Epithelial cell of alveolus of lung (primary cell): ENCODE measurements around the gene EXOC3L2. TPM values are rescaled to one million over a fixed set of nuclear protein-coding genes. Genes with fewer than 3 reads are reported as not detected.

ENCODE experiments used
- total RNA-seq: library from RNA; depleted of rRNA; stranded (reverse); fragments of >200 nt; gene quantifications from 2 replicates; pipeline ENCODE4 v1.2.1, GENCODE V29; 2015

EXOC3L2 gene
- 0.24 TPM in 1 of 2 replicates, not detected in the other for total RNA-seq

DNA sequence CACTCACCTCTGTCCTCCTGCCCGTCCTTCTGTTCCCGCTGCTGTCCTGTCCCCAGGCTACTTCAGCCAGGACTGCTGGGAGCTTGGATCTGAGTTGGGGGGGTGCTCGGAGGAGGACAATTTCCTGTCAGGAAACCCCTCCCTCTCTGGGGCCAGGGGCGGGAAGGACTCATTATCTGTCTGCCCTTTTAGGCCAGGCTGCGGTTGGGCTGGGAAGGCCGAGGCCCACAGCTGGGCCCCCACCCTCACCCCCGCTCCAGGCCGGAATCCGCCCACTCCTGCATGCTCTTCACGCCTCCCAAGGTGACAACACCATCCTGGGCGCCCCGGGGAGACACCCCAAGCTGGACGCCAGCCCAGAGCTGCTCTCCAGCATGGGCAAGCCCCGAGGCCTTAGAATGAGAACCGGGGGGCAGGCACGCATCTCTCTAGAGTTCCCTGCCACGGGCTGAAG, at the start of gene EXOC3L2:
TSS of gene EXOC3L2 (minus strand) at position 74 of the 454 bp plus-strand sequence. CDS start 6,362 bp downstream, outside the sequence.

DNA sequence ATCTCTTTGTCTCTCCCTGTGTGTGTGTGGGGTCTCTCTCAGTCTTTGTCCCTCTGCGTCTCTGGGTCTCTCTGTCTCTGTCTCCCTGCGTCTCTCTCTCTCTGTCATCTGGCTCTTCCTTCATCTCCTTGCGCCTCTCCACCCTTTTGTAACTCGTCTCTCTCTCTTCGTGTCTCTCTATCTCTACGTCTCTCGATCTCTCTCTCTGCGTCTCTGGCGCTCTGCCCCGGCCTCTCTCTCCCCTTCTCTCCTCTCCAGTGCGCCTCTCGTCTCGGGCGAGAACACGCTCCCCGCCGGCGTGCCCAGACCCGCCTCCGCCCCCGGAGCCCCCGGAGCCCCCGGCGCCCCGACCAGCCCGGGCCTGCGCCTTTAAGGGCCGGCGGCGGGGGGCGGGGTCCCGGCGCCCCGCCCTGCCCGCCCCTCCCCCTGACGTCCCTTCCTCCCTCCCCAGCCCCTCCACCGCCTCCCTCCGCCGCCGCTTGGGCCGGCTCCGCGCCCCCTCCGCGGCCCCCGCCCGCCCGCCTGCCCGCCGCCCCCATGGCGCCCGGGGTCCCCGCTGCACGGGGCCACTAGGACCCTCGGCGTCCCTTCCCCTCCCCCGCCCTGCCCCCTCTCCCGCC, 5.7 kb upstream of the EXOC3L2 start, which contains the start of gene MARK4:
TSS of gene MARK4 (plus strand) at position 440 of the 620 bp plus-strand sequence. CDS start 318 bp downstream, outside the sequence.

DNA sequence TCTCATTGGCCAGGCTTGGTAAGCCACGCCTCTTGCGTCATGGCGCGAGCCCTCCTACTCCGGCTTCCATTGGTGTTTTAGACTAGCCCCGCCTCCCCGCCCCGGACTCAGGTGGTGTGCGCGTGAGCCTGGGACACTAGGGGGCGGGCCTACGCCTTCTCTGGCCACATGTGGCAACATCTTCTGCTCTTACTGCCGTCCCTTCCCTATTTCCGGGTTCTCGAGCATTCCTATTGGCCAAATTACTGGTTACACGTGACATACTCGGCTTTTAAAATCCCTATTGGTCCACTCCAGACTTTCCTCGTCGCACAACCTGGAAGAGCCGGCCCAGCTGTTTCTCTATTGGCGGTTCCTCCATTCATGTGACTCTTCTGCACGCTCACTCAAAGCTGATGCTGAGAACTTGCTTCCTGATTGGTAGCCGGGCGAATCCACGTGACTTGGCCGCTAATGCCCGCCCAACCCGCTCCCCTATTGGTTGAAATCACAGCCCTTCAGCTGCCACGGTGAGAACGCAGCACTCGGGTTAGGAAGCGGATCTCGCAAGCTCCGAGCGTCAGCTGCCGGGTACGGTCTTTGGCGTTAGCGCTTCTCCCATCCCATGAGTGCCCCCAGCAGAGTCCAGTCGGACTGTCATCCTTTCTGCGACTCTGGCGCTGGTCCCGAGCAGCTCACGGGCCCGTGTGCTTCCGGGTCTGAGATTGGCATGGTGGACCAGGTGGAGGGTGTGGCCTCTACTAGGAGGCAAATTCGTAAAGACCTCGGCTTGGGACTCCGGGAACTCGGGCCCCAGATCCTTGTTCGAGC, 66.7 kb downstream of the EXOC3L2 start, which contains the start of gene BLOC1S3:
TSS of gene BLOC1S3 (plus strand) at position 523 of the 810 bp plus-strand sequence. CDS start 513 bp downstream, outside the sequence.

DNA sequence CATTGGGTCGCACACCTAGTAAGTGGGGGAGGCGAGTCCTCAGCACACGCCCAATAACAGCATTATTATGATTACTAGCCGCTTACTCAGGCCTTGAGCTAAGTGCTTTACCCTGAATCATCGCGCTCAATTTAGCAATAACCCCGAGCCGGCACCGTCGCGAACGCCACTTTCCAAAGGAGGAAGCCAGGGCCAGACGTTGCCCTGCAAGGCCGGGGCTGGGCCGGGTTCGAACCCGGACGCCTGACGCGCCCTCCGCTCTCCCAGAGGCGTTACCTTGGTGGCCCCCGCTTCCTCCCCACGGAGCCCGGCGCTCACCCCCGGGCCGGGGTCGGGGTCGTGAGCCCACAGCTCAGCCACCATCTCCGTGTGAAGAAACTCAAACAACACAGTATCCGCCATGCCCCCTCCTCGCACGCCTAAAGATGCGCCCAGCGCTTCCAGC, 67.4 kb downstream of the EXOC3L2 start, which contains the start of gene TRAPPC6A:
TSS of gene TRAPPC6A (minus strand) at position 421 of the 445 bp plus-strand sequence. CDS start at position 402, 19 bp downstream.

Other genes with a start within 250 kb of the EXOC3L2 start
- 4.2 and 34.4 TPM in 2 replicates for gene RELB, start 243.9 kb downstream of the EXOC3L2 start, total RNA-seq
- 11.9 and 74.0 TPM in 2 replicates for gene CLASRP, start 206.4 kb downstream of the EXOC3L2 start, total RNA-seq
- gene ZNF296, start 168.9 kb downstream of the EXOC3L2 start, total RNA-seq, result 0.26 and 1.5 TPM in 2 replicates
- gene GEMIN7, start 166.1 kb downstream of the EXOC3L2 start, total RNA-seq, result 34.7 and 48.5 TPM in 2 replicates
- gene PPP1R37, start 152.2 kb downstream of the EXOC3L2 start, total RNA-seq, result 16.2 and 32.3 TPM in 2 replicates
- under 0.01 and 0.16 TPM in 2 replicates for gene NKPD1, start 84.4 kb downstream of the EXOC3L2 start, total RNA-seq
- gene TRAPPC6A, start 67.2 kb downstream of the EXOC3L2 start, total RNA-seq, result 14.1 and 33.1 TPM in 2 replicates
- gene BLOC1S3, start 66.6 kb downstream of the EXOC3L2 start, total RNA-seq, result 5.0 and 8.6 TPM in 2 replicates
- gene MARK4, start 5.9 kb upstream of the EXOC3L2 start, total RNA-seq, result 17.1 and 34.5 TPM in 2 replicates
- gene CKM, start 77.5 kb upstream of the EXOC3L2 start, total RNA-seq, result 6.0 TPM in 1 of 2 replicates, not detected in the other
- 0.65 TPM in 1 of 2 replicates, not detected in the other for gene KLC3, start 95.3 kb upstream of the EXOC3L2 start, total RNA-seq
- 14.2 and 39.7 TPM in 2 replicates for gene ERCC2, start 125.2 kb upstream of the EXOC3L2 start, total RNA-seq
- 3.6 and 18.6 TPM in 2 replicates for gene PPP1R13L, start 159.7 kb upstream of the EXOC3L2 start, total RNA-seq
- 3.4 and 9.3 TPM in 2 replicates for gene POLR1G, start 161.2 kb upstream of the EXOC3L2 start, total RNA-seq
- 114 and 183 TPM in 2 replicates for gene ERCC1, start 178.5 kb upstream of the EXOC3L2 start, total RNA-seq
- gene FOSB, start 222.6 kb upstream of the EXOC3L2 start, total RNA-seq, result 7.4 and 16.4 TPM in 2 replicates